Measurements from ENCODE around the gene ISYNA1.

The ISYNA1 gene

DNA sequence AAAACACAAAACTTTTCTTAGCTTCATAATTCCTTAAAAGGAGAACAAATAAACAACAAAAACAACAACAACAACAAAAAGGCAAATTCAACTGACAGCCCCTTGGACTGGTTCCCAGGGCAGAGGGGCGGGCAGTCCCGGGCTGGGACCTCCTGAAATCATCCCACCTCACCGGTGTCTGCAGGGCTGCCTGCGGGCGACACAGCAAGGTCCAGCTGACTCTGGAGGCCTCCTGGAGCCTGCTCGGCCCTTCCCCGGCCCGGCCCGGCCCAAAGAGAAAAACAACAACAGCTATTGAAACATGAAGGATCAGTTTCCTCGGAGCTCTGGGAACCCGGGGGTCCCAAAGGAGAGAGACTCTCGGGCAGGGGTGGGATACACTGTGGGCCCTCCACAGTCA lies 5.0 kb upstream of the ISYNA1 start:
- no peak for DNase-seq

DNA sequence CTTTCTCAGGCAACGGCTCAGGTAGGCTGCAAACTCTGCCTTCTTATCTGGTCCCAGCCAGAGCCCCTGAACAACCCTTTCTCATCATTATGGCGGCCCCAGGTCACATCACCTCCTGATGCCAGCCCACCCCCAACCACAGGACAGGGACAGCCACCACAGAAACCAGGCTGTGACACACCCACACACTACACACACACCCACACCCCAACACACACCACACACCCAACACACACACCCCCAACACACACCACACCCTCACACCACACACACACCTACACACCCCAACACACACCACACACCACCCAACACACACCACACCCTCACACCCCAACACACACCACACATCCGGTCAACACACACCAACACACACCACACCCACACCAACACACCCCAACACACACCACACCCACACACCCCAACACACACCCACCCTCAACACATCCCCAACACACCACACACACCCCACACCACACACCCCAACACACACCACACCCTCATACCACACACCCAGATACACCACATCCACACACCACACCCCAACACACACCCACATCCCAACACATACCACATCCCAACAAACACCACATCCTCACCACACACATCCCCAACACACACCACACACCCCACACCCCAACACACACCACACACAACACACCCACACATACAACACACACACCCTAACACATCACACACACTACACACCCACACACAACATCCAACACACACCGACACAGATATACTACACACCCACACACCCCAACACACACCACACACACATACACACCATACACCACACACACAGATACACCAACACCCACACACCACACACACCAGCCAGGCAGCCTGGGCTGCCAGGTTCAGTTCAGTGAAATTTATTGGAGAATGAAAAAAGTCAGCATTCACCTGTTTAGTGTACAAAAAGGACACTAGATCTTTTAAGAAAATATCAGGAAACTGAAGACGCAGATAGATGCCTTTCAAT lies 4.2 kb upstream of the ISYNA1 start:
- no peak for DNase-seq

DNA sequence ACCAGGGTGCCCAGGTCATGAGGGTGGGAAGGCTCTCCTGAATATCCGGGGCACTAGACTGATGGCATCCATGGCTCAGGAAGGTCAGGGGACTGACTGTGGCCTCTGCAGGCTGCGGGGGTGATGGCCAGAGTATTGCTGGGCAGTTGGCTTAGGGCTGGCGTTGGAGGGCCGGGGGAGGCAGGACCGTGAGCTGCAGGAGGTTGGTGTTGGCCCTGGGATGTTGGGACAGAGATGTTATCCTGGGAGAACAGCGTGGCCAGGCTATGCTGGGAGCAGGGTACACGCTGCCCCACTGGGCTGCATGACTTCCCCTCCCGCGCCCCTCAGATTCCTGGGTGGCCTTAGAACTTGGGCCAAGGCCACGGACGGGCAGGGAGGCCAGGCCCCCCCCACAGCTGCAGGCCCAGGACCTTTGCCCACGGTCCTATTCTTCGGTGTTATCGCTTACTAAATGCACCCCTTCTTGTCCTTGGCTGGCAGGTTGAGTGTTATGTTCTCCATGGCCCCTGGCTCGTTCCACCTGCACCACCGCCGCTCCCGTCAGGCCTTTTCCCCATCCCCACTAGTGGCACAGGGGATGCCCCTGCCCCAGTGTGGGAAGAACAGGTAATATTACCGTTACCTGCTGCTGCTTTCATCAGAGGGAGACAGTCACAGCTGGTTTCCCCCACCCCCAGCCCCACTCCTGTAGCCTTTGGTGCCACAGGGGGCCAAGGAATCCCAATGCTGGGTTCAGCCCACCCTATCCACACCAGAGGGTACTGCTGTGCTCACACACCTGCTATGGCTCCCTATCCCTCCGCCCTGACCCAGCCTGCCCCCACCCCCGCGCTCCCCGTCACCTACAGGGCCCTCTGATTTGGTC lies 3.2 kb upstream of the ISYNA1 start:
- no peak for DNase-seq

DNA sequence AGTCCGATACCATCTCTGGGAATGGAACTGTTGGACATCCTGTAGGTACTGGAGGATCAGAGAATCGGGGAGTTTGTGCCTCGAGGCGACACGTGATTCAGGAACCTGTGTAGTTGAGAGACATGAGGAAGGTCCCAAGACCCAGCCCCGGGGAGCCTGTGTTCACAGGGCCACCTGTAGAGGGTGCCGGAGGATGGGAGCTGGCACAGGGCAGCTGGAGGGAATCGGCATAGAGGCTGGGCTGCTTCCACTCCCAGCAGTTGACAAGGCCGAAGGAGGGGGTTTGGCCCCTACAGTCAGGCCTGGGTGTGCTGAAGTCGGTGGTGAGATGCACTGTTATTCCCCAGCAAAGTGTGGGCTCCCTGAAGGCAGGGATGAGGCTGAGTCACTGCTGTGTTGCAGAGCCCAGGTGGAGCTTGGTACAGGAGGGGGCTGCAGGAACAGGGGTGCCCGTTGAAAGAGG lies 2.5 kb upstream of the ISYNA1 start:
- DNase-seq: no peak

DNA sequence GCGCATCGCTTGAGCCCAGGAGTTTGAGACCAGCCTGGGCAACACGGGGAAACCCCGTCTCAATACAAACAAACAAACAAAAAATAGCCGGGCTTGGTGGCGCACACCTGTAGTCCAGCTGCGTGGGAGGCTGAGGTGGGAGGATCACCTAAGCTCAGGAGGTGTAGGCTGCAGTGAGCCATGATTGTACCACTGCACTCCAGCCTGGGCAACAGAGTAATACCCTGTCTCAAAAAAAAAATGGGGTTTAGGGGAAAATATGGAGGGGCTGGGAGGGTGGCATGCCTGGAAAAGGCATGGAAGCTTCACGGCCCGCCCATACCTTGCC lies 1.9 kb upstream of the ISYNA1 start:
- DNase-seq: no peak

DNA sequence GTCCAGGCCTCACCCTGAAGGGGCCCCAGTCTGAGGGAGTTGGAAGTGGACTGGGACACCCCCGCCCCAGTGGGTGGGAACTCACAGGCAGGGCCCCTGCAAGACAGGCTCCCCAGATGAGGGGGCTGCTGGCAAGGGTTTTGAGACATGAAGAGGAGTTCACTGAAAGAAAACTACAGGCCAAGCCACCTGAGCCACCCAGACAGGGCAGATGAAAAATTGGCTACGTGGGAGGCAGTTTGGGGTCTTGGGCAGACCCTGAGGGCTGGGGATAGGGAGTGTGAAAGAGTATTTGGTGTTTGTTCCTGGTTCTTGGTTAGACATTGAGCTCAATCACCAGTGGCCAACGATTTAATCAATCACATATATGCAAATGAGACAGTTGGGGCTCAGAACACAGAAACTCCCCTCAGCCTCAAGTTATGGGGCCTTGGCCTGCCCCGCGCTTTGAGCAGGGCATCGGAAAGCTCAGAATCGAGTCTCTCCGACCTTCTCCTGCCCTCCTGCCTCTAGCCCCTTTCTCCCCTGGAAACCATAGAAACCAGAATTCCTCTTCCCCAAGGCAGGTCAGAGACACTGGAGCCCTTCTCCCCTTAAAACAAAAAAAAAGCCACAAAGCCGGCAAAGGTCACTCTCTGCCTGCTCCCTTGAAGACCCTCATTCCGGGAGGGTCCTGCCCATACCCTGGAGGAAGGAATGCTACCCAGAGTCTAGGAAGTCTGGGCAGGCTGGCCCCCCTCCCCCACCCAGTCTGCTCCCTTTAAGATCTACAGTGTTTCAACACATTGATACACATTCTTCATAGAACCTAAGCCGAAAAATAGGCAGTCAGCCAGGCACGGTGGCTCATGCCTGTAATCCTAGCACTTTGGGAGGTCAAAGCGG lies 1.3 kb upstream of the ISYNA1 start:
- no peak for DNase-seq

DNA sequence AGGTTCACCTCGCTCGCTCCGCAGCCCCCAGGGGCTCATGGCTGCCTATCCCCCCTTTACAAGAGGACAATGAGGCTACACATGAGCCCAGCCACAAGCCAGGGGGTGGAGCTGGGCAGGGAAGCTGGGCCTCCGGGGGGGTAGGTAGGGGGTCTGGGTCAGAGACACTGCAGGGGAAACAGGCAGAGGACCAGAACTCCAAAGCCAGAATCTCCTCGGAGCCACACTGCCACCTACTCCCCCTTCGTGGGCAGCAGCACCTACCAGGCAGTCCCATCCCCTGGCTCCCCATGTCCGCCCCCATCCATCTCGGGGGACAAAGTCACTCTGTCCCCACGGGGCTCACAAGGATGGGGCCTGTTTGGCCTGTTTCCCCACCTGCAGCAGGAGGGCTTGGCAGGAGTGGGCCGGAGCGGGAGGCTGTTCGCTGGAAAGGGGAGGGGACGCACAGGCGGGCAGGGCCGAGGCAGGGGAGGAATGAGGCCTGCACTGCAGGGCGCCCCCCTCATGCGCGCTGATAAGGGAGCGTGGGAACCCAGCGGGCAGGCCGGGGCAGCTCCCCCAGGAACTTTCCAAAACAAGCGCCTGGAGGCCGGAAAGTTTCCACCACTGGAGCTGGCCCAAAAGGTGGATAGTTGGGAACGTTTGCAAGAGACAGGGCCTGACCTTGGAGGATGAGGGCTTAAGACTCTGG lies 545 bp upstream of the ISYNA1 start:
- DNase-seq: no peak

DNA sequence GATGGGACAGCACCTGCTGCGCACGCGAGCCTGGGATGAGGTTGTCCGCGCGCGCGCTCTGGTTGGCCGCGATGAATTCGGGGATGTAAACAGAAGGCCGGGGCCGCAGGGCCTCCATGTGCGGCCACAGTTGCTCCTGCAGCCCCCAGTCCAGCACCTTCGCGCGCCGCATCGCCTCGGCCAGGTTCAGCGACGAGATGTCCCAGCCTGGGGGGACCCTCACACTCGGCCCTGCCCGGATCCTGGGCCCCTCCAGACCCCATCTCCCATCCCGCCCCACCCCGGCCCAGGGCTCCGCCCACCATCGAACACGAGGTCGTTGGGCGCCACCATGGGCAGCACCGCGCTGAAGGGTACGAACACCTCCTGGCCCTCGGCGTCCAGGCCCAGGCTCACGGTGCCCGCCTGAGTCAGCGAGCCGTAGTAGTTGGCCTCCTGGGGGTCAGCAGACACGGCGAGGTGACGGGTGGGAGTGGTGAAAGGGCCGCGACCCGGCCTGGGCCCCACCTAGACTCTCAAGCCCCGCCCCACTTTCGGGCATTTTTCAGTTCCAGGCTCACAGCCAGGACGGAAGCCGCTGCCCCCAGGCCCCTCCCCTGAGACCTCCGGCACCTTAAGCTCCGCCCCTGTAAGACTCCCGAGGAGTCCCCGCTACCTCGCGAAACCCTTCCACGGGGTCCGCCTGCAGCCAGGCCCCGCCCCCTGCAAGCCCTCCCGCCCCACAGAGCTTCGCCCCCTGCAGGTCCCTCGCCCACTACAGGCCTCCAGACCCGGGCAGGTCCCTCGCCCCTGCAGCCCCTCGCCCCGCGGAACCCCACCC lies 1.1 kb downstream of the ISYNA1 start:
- DNase-seq: peak; percentile 28

DNA sequence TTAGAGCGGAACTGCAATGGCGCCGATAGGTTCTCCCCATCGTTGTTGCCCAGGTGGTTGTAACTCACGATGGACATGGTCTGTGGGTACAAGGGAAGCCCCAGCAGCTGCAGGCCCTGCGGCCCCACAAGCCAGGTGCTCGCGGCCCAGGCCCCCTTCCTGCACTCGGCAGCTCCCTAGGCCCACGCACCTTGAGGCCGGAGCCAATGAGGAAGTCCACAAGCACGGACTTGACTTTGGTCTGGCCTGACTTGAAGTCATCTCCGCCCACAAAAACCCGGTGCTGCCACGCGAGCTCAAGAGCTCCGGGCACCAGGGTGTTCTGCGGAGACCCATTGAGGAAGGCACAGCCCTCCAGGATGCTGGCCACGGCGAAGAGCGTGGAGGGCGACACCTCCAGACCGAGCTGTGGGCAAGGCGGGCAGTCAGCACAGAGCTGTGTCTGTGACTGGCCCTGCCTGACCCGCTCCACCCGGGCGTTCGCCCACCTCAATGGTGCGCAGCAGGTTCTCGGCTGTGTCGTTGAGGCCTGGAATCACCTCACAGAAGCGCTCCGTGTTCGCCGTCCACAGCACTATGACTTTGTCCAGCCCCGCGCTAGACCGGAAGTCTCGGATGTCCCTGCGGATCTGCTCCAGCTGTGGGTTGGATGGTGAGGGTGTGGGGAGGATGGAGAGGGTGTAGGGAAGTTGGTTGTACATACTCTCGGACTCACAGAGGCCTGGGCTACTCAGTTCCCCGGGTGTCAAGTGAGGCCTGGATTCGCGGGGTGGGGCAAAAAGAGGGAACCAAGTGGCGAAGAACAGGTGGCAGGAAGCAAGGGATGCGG lies 1.9 kb downstream of the ISYNA1 start:
- no peak for DNase-seq

DNA sequence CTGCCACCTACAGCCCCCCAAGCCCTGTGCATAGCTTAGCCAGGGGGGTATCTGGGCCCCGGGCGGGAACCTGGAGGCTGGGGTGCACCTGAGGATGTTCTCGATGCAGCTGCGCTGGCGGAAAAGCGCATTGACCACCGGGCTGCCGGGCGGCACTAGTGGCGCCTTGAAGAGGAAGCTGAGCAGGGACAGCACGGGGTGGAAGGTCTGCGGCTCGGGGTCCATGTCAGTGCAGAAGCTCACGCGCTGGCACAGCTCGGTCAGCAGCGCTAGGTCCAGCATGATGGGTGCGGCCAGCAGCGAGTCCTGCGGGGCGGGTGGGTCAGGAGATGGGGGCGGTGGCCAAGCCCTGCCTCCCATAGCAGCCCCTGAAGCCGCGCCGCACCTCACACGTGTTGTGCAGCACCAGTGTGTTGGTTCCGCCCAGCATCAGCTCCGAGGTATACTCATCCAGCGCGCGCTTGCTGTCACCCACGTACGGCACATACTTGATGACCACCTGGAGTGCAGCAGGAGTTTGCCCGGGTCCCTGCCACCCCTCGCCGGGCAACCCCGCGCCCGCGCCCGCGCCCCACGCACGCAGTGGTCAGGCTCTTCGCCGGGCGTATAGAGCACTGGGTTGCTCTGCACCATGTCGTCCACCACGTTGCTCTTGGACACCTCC lies 2.6 kb downstream of the ISYNA1 start:
- no peak for DNase-seq

DNA sequence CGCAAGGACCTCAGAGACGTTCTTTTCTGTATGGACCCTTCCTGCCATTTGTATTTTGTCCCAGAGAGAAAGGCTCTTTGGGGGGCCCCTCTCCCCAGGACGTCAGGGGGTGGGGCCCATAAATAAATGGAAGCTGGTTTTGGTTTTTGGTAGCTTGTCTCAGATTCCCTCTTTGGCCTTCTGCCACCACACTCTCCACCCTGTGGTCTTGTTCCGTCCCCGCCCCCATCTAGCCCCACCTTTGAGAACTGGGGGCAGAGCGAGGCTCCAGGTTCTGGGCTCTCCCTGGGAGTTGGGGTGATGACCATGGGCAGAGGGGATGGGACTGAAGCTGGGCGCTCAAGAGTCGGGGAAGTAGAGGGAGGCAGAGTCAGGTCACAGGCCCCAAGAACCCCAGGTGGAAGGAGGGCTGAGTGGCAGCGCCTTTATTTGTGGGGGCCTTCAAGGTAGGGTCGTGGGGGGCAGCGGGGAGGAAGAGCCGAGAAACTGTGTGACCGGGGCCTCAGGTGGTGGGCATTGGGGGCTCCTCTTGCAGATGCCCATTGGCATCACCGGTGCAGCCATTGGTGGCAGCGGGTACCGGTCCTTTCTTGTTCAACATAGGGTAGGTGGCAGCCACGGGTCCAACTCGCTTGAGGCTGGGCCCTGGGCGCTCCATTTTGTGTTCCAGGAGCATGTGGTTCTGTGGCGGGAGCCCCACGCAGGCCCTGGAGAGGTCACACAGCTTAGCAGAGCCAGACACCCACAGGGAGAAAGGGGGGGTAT lies 3.3 kb downstream of the ISYNA1 start:
- DNase-seq: no peak

DNA sequence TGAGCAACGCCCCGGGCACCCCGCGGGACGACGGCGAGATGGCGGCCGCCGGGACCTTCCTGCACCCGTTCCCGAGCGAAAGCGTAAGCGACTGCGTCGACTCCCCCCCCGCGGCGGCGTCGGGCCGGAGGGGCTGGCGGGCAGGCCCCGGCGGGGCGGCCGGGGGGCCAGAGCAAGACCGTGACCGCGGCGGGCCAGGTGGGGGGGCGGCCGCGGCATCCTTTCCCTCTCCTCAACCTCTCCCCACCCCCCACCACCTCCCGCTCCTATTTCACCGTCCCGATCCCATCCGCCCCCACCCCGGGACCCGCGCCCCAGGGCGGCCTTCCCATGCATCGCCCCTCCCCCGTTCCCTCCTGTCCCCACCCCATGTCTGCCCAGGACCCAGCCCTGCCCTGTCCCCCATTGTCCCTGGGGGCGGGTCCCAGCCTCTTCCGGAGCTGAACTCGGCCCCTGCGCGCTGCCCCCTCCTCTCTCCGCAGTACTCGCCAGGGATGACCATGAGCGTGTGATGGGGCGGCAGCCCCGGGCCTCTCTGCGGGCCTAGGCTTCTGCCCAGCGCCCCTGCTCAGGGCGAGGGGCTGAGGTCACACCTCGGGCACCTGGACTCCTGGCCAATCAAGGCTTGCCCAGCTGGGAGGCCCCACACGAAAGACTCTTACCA lies 4.1 kb downstream of the ISYNA1 start:
- no peak for DNase-seq

DNA sequence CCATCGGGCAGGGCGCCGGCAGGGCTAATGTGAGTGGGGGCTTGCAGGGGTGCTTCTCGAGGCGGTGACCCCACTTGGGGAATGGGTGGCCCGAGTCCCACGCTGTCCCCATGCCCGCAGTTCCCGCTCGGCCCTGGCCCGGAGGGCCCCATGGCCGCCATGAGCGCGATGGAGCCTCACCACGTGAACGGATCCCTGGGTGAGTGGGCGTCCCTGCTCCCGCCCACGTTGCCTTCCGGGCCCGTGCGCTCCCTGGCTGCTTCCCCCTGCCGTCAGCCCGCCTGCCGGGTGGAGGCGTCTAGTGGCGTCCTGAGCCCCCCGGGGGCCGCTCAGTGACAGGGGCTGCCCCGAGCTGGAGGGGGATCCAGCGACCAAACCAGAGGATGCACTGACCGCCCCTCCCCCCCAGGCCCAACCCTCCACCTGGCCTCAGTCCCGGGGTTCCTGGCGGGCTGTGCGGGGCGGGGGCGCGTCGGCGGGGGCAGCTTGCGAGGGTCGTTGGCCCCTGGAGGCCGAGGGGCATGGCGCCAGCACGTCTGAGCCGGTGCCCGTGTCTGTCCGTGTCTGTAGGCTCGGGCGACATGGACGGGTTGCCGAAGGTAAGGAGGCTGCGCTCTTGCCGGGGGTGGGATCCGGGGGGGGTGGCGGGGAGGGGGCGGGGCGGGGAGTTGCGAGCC lies 4.8 kb downstream of the ISYNA1 start:
- DNase-seq: no peak

DNA sequence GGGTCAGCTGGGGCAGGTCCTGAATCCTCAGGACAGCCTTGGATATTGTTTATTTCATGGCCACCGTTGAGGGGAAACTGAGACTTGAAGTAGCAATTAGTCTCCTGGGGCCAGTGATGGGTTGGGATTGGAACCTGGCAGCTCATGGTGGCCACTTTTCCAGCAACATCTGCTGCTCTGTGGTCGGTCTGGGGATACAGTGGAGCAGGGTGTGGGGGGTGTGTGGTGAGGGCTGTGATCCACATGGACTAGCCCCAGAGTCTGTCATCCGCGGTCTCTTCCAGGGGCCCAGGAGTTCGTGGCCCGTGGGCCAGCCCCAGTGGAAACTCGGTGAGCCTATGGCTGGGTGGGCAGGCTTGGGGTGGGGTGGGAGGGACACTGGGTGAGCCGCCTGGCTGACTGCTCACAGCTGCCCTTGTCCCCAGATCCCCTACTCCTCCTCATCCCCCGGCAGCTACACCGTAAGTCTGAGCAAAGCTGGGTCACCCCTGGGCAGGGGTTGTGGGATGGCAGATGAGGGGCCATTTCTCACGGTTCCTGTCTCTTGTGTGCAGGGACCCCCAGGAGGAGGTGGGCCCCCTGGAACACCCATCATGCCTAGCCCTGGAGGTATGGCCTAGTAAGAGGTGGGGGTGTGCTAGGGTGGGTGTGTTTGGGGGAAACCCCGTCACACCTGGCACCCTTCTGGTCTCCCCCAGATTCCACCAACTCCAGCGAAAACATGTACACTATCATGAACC lies 5.5 kb downstream of the ISYNA1 start:
- DNase-seq: no peak

DNA sequence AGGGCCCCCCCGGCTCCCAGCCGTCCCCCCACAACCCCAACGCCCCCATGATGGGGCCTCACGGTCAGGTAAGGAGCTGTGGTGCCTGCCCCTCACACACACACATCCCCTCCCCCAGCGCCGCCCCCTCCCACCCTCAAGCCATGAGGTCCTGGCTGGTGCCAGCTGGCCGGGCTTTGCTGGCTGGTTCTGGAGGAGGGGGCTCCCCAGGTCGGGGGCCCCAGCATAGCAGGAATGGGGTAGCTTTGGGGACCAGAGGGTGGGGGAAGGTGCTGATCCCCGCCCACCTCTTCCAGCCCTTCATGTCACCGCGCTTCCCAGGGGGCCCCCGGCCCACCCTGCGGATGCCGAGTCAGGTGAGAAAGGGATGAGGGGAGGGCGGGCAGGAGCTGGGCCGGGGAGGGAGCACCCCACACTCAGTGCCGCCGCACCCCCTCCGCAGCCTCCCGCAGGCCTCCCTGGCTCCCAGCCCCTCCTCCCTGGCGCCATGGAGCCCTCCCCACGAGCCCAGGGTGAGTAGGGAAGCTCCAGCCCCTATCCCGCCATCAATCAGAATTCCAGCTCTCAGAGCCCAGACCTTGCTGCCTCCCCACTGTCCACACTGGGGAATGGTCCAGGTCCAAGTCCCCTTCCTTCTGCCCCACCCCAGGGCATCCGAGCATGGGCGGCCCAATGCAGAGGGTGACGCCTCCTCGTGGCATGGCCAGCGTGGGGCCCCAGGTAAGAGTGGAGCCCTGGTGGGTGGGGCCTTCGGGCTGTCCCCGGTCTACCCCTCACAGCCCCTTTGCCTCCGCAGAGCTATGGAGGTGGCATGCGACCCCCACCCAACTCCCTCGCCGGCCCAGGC lies 6.4 kb downstream of the ISYNA1 start:
- DNase-seq: no peak

Measured in NCI-H526 treated with DMSO at 0.1 percent for 48 hours (cell line).